HG02840 (cell line): ENCODE results near the gene AARS1.
"Not testable (repeated sequence)": the region's sequence is repeated elsewhere in the genome, so short reads cannot be mapped to it uniquely, and the experiment has no call there.

Source experiments
- ATAC-seq: cut with Tn5 transposase; IDR thresholded peaks from one replicate; pipeline ENCODE4 v1.9.1; 2021; ENCODE audit warnings: mild to moderate bottlenecking, moderate library complexity, moderate number of reproducible peaks; ENCODE audit not compliant: unreplicated experiment, low FRiP score

Gene AARS1

GRCh38 chr16:70289229-70290094, at the start of gene AARS1:
Gene AARS1 (minus strand): TSS chr16:70289506. CDS start chr16:70282763, 6,743 bp downstream.
- peak; percentile 97 for ATAC-seq

GRCh38 chr16:70337814-70338213, 48.5 kb upstream of the AARS1 start:
- no peak for ATAC-seq

- ATAC-seq = not testable (repeated sequence)
Measured at GRCh38 chr16:70332728-70333127, 43.4 kb upstream of the AARS1 start.

- ATAC-seq = no peak
Measured at GRCh38 chr16:70331588-70332358, 42.5 kb upstream of the AARS1 start.

- ATAC-seq = no peak
Measured at GRCh38 chr16:70331091-70331490, 41.8 kb upstream of the AARS1 start.

- ATAC-seq = no peak
Measured at GRCh38 chr16:70324998-70325747, 35.9 kb upstream of the AARS1 start.

GRCh38 chr16:70320121-70320520, 30.8 kb upstream of the AARS1 start:
- ATAC-seq = no peak

GRCh38 chr16:70307726-70308125, 18.4 kb upstream of the AARS1 start:
- ATAC-seq = not testable (repeated sequence)

GRCh38 chr16:70306880-70307279, 17.6 kb upstream of the AARS1 start:
- no peak for ATAC-seq

- ATAC-seq = no peak
Measured at GRCh38 chr16:70304892-70305448, 15.7 kb upstream of the AARS1 start.

GRCh38 chr16:70302745-70303144, 13.4 kb upstream of the AARS1 start:
- ATAC-seq = no peak

- no peak for ATAC-seq
Measured at GRCh38 chr16:70301121-70301520, 11.8 kb upstream of the AARS1 start.

- no peak for ATAC-seq
Measured at GRCh38 chr16:70298988-70299938, 10.0 kb upstream of the AARS1 start, which contains the start of gene DDX19B. Gene DDX19B (plus strand): TSS chr16:70299186. CDS start chr16:70299298, 112 bp downstream.

- ATAC-seq = no peak
Measured at GRCh38 chr16:70295634-70296033, 6.3 kb upstream of the AARS1 start.

- ATAC-seq = no peak
Measured at GRCh38 chr16:70294385-70295025, 5.2 kb upstream of the AARS1 start.

- not testable (repeated sequence) for ATAC-seq
Measured at GRCh38 chr16:70292148-70292547, 2.8 kb upstream of the AARS1 start.

- no peak for ATAC-seq
Measured at GRCh38 chr16:70290949-70291519, 1.7 kb upstream of the AARS1 start.

GRCh38 chr16:70287304-70287971, 1.9 kb downstream of the AARS1 start:
- ATAC-seq = not testable (repeated sequence)
